NOMO-1 (cell line): ENCODE measurements around the gene KRTAP10-6.
"Not testable (repeated sequence)": the region's sequence is repeated elsewhere in the genome, so short reads cannot be mapped to it uniquely, and the experiment has no call there.

ENCODE experiments used
- DNase-seq, 2 experiments: peaks; one replicate each; lab custom pipeline; 2025; ENCODE audit not compliant: unreplicated experiment in 2 of 2; lab: John Stamatoyannopoulos, UW

The KRTAP10-6 gene

DNA sequence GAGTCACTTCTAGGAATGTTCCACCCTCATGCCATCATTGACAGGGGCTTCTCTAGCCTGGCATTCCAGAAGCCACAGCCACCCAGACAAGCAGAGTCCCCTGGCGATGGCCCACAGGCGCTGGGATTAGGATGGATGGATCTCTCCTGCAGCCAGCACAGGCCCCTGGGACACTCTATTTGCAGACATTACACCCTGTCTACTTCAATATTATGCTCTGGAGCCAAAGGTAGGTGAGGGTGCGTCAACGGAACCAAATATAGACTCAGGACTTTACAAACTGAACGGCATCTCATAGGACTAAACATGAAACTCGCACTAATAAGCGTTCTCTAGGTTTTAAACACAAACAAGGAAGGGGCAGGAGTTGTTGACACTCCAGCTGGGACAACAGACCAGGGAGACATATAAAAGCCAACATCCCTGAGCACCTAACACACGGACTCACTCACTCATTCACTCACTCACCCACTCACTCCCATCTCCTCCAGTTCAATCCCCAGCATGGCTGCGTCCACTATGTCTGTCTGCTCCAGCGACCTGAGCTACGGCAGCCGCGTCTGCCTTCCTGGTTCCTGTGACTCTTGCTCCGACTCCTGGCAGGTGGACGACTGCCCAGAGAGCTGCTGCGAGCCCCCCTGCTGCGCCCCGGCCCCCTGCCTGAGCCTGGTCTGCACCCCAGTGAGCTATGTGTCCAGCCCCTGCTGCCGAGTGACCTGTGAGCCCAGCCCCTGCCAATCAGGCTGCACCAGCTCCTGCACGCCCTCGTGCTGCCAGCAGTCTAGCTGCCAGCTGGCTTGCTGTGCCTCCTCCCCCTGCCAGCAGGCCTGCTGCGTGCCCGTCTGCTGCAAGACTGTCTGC, 8.0 kb upstream of the KRTAP10-6 start, which contains the start of gene KRTAP10-7:
TSS of gene KRTAP10-7 (plus strand) at position 480 of the 861 bp plus-strand sequence. CDS start at position 505, 25 bp downstream.
- DNase-seq, result not testable (repeated sequence)

DNA sequence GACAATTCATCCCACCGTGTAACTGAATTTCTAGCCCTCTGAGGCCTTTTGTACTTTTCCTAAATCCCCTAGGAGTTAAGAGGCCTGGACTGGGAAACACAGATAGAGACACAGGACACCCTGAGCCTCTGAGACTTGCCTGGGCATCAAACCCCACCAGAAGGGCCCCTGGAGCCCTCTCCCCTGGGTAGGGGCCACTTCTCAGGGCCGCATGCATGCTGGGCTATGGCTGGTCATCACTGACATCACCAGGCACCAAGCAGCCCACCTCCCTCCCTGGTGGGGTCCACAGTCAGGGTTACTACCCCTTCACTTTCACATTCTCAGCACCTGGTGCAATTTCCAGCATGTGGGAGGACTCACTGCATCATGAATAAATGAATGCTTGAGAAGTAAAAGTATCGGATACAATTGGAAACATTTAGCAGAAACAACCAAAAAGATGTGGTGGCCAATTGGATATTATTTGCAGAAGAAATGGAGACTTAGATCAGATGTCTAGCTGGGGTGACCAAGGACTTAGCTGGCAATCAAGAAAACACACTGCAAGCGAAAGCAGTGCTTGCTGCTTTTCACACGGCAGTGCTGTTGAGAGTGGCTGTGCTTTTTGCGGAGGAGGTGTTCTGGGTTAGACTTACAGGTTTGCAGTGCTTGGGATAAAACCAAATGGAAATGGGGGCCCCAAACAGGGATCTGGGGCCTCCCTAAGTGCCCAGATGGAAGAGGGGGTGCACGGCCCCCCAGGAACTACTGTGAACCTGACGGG, 7.1 kb upstream of the KRTAP10-6 start:
- no peak for DNase-seq

DNA sequence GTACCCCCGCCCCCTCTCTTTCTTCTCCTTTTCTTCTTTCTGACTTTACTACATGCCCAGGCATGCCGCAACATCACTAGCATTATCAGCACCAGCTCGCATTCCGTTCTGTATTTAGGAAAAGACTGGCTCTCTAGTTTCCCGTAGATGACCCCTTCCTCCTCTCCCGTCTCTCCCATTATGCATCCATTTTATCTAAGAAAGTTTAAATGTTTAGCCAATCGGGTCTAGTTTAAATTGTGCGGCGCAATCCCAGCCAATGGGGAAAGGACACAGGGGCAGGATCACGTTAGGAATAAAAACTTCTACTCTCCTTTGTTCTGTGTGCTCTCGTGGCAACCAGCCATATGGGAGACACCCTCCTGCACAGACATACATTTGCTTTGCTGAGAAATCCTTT, 5.8 kb upstream of the KRTAP10-6 start:
- DNase-seq, result no peak

DNA sequence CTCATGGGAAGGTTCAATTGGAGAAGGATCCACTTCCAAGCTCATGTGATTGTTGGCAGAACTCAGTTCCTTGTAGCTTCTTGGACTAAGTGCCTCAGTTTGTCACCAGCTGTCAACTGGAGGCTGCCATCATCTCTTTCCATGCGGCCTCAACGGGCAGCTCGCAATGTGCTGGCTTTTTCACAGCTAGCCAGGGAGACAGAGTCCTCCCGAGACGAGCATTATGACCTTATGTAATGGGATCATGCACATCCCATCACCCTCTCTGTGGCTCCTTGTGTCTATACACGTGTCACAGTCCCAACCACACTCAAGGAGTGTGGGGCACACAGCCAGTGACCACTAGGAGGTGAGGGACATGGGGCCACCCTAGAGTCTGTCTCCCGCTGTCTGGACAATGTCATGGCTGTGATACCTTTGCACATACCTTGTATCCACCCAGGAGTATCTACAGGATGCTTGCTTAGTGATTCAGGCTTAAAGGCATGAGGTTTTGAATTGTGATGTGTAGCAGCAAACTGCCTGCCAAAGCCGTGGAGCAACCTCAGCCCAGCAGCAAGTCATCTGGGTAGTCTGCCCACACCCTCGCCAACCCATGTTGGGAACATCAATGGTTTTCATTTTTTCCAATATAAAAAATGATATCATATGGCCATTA, 3.9 kb upstream of the KRTAP10-6 start:
- no peak for DNase-seq

DNA sequence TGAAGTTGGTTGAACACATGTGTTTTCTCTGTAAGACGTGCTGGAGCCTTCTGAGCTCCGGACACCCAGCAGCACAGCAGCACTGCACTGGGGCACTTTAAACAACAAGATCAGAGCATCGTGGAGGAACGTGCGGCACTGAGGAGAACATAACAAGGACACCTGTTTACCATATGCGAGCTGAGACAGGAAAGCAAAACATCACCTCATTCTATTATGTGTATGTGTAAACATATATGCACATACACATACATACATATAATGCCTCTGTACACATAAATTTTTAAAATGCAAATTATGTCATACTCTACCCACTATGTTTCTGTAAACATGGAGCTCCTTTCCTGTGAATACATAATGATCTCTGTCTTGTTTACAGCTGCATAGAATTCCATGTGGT, 3.2 kb upstream of the KRTAP10-6 start:
- no peak for DNase-seq

DNA sequence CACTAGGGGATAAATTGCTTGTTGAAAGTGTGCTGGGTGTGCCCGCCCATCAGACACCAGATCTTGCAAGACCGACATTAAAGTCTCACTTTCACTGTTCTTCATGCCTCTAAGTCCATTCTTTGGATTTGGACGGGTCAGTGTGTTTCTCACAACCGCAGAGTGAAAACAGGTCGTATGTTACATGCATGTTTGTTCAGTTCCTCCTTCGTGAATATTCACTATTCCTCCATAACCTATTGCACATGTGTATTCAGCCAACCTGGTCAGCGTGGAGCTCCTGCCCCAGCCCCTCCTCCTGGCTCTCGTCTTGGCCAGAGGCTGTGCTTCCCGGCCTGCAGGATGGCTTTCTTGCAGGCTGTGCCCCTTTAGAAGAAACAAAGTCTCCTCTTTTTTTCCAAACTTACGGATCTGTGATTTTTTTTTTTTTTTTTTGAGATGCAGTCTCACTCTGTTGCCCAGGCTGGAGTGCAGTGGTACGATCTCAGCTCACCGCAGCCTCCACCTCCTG, 2.2 kb upstream of the KRTAP10-6 start:
- no peak for DNase-seq

DNA sequence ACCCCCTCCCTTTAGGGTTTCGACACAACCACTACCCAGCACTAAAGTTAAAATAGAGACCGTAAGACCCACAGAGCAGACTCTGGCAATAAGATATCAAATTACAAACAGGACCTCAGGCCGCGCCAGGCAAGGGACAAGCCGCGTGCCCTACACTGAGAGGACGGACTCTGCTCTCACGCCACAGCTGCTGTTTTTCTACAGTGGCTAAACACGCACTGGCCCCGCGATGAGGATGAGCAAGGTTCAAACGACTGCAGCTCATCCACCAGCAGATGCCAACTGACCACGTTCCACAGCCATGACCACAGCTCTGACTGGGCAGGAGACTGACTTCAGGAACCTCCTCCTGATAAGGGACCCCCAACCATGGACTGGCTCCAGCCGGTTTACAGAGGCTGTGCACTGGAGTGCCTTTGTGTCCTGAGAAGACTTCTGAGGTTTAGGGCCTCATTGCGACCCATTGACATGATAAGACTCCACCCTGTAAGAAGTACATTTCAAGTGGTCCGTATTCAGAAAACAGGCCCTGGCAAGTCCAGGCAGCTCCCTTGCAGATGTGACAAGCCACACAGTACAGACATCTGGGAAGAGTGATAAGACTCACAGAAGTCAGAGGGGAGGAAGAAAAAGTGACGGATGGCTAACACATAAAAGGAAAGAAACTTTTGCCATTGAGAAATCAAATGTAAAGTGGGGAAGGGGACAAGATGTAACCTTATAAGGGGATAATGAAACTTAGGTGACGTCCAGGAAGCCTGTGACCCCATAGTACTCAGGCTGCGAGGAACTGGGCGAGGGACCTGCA, 1.5 kb upstream of the KRTAP10-6 start:
- DNase-seq, result no peak

DNA sequence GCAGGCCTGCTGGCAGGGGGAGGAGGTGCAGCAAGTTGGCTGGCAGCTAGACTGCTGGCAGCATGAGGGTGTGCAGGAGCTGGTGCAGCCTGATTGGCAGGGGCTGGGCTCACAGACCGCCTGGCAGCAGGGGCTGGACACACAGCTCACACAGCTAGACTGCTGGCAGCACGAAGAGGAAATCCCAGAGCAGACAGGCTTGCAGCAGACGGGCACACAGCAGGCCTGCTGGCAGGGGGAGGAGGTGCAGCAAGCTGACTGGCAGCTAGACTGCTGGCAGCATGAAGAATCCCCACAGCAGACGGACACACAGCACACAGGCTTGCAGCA, 539 bp downstream of the KRTAP10-6 start:
- not testable (repeated sequence) for DNase-seq

DNA sequence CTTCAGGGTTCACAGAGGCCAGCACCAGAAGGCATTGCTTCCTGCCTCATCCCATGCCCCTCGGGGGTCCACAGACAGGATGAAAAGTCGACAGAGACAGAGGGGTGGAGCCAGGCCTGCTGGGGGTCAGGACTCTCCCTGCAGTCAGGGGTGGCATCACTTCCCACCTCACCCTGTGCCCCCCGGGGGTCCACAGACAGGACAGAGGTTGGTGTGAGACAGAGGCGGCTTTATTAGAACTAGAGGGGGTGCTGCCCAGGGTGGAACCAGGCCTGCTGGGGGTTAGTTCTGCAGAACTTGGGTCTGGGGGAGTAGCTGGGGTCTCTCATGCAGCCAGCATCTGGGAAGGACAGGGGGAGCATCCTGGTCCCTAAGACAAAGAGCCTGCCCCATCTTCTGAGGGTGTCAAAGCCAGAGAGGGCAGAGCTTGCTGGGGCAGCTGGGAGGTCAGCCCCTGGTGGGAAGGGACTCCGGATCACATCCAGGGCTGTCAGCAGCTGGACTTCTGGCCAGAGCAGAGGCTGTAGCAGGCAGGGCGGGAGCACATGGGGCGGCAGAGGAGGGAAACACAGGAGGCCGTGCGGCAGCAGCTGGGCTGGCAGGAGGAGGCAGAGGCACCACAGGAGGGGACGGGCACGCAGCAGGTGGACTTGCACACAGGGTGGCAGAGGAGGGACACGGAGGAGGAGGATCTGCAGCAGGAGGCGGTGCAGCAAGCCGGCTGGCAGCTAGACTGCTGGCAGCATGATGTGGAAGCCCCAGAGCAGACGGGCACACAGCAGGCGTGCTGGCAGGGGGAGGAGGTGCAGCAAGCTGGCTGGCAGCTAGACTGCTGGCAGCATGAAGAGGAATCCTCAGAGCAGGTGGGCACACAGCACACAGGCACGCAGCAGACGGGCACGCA, 1.2 kb downstream of the KRTAP10-6 start:
- DNase-seq, result not testable (repeated sequence)

DNA sequence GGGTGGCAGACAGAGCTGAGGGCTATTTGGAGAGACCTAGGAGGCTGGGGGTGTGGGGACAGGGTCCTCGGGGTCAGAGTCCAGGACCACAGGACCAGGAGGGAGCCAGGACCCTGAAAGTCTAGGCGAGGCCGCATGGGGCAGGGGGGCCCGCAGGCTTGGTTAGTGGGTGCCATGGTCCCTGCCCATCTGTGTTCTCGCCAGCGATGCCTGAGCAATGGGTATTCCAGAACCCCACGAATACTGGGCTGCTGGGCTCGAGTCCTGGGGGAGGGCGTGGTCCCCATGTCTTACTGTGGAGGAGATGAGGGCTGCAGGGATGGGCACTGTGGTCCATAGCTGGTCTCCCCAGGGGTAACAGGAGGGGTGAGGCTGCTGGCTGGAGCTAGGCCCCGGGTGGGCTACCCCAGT, 2.0 kb downstream of the KRTAP10-6 start:
- no peak for DNase-seq

DNA sequence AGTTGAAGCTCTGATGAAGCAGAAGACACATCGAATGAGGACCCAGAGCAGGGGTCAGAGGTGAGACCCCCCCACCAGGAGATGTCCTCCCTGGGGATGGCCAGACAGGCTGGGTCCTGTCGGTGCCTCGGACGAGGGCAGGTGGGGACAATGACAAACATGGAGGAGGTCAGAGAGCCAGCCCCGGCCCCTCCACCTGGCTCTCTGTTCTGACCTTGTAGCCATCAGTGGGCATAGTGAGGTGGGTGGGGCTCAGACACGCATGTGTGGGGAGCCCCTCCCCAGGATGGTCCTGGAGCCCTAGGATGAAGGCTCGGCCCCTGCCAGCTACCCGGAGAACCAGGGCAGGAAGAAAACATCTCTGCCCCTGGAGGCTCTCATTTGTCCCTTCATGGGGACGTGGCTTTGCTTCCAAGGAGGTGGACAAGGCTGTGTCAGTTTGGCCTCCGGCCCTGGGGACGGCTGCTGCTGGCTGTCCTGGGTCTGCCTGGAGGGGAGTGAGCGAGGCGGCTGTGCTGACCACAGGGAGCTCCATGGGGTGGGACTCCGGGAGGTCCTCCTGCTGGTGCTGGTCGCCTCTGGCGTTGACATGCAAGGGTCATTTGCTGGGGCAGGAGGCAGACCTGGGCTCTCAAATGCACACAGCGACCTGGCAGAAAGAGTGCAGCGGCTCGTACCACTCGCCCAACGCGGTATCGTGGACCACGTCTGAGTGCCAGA, 2.6 kb downstream of the KRTAP10-6 start:
- DNase-seq, result no peak

DNA sequence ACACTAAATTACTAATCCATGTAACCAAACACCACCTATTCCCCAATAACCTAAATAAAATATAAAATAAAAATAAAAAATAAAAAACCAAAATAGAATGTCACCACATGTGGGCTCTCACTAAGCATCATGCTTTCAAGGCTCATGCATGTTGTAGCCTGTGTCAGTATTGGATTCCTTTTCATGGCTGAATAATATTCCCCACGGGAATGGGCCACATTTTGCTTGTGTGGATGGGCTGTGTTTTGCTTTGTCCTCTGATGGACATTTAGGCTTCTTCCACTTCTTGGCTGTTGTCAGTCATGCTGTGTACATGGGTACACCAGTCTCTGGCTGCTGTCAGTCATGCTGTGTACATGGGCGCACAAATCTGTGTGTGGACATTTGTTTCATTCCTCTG, 3.2 kb downstream of the KRTAP10-6 start:
- DNase-seq, result no peak

DNA sequence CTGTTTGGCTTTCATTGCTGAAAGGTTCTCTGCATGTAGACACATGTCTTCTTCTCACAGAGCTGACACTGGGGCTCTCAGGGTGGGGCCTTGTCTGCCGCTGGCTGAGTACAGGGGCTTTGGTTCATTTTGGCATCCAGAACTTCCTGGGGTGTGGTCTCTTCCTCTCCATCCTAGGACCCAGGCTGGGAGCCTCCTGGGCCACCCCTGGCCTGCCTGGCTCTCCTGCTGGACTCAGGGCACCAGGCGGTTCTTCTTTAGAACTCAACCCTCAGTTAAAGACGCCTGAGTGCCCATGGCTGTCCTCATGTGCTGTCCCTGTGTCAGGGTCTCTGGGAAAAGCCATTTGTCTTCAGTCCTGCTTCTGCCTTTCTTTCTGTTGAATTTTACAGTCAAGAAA, 6.4 kb downstream of the KRTAP10-6 start:
- no peak for DNase-seq

DNA sequence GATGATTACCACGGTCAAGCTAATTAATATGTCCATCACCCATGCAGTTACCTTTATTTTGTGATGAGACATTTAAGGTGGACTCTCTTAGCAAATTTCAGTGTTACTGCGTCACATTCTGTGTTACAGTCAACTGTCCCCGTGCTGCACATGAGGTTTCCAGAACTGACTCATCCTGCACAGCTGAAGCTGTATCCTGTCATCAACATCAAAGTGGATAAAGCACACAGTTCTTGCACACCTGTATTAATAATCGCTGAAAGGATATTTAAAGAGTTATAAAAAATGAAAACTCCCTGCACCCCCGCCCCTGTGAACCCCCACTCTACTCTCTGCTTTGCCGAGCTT, 8.5 kb downstream of the KRTAP10-6 start:
- no peak for DNase-seq

DNA sequence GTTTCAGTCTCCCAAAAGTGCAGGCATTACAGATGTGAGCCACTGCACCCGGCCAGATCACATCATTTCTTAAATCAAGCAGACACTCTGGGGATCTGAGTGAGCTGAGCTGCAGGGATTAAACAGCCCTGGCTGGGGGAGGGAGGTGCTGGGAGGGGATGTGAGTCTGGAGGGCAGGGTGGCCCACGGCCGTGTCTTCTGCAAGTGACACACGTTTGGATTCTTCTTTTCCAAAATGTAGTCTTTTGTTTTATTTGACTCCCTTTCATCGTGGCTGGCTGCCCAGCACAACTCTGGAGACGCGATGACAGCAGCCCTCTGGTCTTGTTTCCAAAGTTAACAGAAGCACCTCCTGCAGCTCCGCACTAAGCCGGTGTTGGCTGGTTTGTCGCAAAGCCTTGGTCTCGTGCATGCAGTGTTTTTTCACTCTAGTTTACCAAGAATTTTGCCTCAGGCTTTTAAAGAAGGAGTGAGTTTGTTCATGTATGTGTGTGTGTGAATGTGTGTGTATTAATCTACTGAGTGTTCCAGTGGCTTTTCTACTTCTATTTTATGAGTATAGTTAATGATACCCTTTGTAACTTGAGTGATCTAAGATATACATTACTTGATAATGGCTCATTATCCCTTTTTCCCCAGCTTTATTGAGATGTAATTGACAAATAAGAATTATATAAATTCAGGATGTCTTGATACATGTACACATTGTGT, 9.1 kb downstream of the KRTAP10-6 start:
- no peak for DNase-seq

DNA sequence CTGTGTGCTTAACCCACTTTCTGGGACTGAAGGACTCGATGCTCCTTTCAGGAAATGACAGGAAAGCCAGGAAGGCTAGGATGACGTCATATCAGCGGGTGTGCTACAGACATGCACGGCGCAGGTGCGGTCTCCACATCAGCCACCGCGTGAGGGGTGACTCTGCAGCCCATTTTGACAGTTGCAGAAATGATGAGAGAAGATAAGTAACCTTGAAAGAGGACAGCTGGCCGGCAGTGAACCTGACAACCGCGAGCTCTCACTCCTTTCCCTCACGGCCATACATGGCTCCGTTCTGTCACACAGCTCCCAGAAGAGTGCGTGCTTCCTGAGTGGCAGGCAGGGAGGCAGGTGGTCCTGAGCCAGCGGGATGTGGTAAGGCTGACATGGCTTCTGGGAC, 10.2 kb downstream of the KRTAP10-6 start:
- no peak for DNase-seq

DNA sequence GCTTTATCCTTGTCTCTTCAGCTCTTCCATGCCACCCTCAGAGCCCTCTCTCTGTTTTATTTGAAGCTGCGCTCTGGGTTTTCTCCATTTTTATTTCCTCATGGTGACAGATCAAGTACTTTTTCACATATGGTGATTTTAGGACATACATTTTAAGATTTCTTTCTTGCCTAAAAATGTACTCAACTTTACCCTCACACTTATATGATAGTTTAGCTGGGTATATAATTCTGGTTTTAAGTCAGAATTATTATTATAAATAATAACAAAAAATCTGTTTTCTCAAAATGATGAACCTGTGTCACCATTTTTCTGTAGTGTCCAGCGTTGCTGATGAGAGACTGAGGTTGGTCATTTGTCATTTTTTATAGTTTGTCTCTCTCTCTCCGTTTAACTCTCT, 11.1 kb downstream of the KRTAP10-6 start:
- DNase-seq, result no peak

DNA sequence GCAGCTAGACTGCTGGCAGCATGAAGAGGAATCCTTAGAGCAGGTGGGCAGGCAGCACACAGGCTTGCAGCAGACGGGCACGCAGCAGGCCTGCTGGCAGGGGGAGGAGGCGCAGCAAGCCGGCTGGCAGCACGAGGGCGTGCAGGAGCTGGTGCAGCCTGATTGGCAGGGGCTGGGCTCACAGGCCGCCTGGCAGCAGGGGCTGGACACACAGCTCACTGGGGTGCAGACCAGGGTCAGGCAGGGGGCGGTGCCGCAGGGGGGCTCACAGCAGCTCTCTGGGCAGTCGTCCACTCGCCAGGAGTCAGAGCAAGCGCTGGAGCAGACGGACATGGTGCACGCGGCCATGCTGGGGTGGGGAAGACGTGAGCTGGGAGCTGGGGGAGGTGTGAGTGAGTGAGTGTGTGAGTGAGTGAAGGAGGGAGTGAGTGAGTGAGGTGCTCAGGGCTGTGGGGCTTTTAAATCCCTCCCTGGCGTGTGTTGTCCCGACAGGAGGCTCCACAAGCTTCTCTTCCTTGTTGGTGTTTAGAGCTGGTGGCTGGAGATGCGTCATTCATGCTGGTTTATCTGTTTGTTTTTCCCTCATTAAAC, 12.0 kb downstream of the KRTAP10-6 start, which contains the start of gene KRTAP10-5:
TSS of gene KRTAP10-5 (minus strand) at position 374 of the 591 bp plus-strand sequence. CDS start at position 348, 26 bp downstream.
- not testable (repeated sequence) for DNase-seq
